Prostate gland (tissue), 2 donors: ENCODE data around the gene TRAF3IP1. TPM values are rescaled to one million over a fixed set of nuclear protein-coding genes. Genes with fewer than 3 reads are reported as not detected.

Experiments used
- DNase-seq: peaks from one replicate; pipeline ENCODE4 v3.0.0-alpha.2; 2019; ENCODE audit warnings: low spot score
- H3K27ac ChIP-seq, 2 donors: fragments of 200-600 bp; sonication (generic); 2 replicates each; pipeline ENCODE4 v1.5.1; 2017 to 2019
- H3K27me3 ChIP-seq: fragments of 200-600 bp; sonication (generic); replicated peaks from 2 replicates; pipeline ENCODE4 v1.5.1; 2019; ENCODE audit not compliant: insufficient read depth
- H3K36me3 ChIP-seq, 2 donors: fragments of 200-600 bp; sonication (generic); 1 replicate in 1 of 2; 2 replicates in 1 of 2; pipeline versions ENCODE4 v1.5.1 to v1.8.1; 2017 to 2019
- H3K4me1 ChIP-seq: fragments of 200-600 bp; sonication (generic); replicated peaks from 2 replicates; pipeline ENCODE4 v1.5.1; 2019
- H3K4me3 ChIP-seq, 2 donors: fragments of 200-600 bp; sonication (generic); 2 replicates each; pipeline ENCODE4 v1.5.1; 2017 to 2019
- H3K9me3 ChIP-seq: fragments of 200-600 bp; sonication (generic); 2 replicates; pipeline ENCODE4 v1.5.1; 2017
- CTCF ChIP-seq, 4 experiments: fragments of 200-600 bp in 2 of 4; fragments of 450-650 bp in 2 of 4; sonication (generic) in 2 of 4; IDR thresholded peaks; 1 replicate in 3 of 4; 2 replicates in 1 of 4; pipeline ENCODE4 v1.5.1; 2016 to 2019; ENCODE audit warnings: antibody characterized with exemption in 4 of 4, mild to moderate bottlenecking in 2 of 4, moderate library complexity in 2 of 4
- POLR2A ChIP-seq: fragments of 450-650 bp; IDR thresholded peaks from one replicate; pipeline ENCODE4 v1.6.1; 2016; ENCODE audit warnings: antibody characterized with exemption, mild to moderate bottlenecking
- POLR2AphosphoS5 ChIP-seq: sonication (generic); formaldehyde crosslinking; IDR thresholded peaks from one replicate; pipeline ENCODE4 v1.6.1; 2017; ENCODE audit warnings: antibody characterized with exemption
- WGBS: methylation state at CpG from one replicate; pipeline ENCODE4 v1.1.5; 2018; 5-methylcytosine and 5-hydroxymethylcytosine counted together
- intact Hi-C: fragments of 100-400 bp; cut with DNase I; formaldehyde crosslinking; loops from one replicate; pipeline ENCODE4 v1.14.2; 2022
- total RNA-seq, 2 donors: library from RNA; depleted of rRNA; stranded (reverse); fragments of >200 nt; gene quantifications; one replicate each; pipeline ENCODE4 v1.1.0, GENCODE V29; 2016

The TRAF3IP1 gene
- total RNA-seq, 2 donors from 2014 or later = 14.4 to 18.5 TPM

GRCh38 chr2:238285653-238286082 is 34.6 kb upstream of the TRAF3IP1 start:
- H3K4me3 ChIP-seq = no peak overlapping the region
- H3K36me3 ChIP-seq = no peaks in the 10 kb centered on the region
- intact Hi-C loops = loop anchor here (5.0 kb wide), 1 partner anchor 442 kb away; no protein-coding TSS in a partner anchor
- DNase-seq = peak; percentile 94
- no peaks in the 10 kb centered on the region for H3K27me3 ChIP-seq
- H3K4me1 ChIP-seq = peaks cover 51% of the 10 kb centered on the region
- H3K9me3 ChIP-seq = no peaks in the 10 kb centered on the region
- 11% methylated on average over 7 of the region's 7 CpGs for WGBS
- H3K27ac ChIP-seq = peak overlapping the region; percentile 95 to 96
- peak; percentile 9 for TF ChIP-seq POLR2A
- TF ChIP-seq CTCF (IDR thresholded peaks at IDR 0.05) = peak in 2 of 4 experiments; percentile 26 to 44
- peak; percentile 96 for TF ChIP-seq POLR2AphosphoS5

- Histone ChIP-seq H3K27me3 (no peaks in the 10 kb centered on the region), H3K27ac (peak overlapping the region; percentile 95 to 96), H3K4me3 (no peak overlapping the region), H3K9me3 (no peaks in the 10 kb centered on the region), H3K4me1 (peaks cover 51% of the 10 kb centered on the region), H3K36me3 (no peaks in the 10 kb centered on the region)
- no peak for DNase-seq
- intact Hi-C loops = loop anchor here (5.0 kb wide), 1 partner anchor 441 kb away; no protein-coding TSS in a partner anchor
- no peak for TF ChIP-seq CTCF (IDR thresholded peaks at IDR 0.05)
- no peak for TF ChIP-seq POLR2A
- no peak for TF ChIP-seq POLR2AphosphoS5
- WGBS = 27% methylated on average over 7 of the region's 7 CpGs
Observed at GRCh38 chr2:238286095-238286494, 34.2 kb upstream of the TRAF3IP1 start.

DNA sequence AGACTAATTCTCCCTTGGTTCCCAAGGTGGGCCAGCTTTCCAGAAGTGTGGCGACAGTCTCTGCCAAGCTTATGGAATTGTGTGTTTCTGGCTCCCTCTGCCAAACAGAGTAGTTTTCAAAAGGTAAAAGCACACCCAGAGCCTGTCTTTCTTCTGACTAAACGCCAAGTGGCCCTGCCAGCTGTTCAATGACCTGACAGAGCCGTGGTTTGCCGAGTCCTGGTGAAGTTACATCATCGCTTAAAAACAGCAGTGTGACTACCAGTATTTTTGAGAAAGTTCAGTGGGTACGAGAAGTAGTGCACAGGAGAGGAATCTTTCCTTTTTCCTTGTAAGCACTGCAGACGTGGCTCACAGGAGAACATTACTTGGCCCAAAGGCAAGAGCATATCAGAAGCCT is 33.8 kb upstream of the TRAF3IP1 start:
- Histone ChIP-seq H3K36me3 (no peaks in the 10 kb centered on the region), H3K4me1 (peaks cover 51% of the 10 kb centered on the region), H3K9me3 (no peaks in the 10 kb centered on the region), H3K27ac (peak overlapping the region; percentile 95 to 96), H3K27me3 (no peaks in the 10 kb centered on the region), H3K4me3 (no peak overlapping the region)
- intact Hi-C loops = loop anchor here (5.0 kb wide), 1 partner anchor 441 kb away; no protein-coding TSS in a partner anchor
- TF ChIP-seq CTCF (IDR thresholded peaks at IDR 0.05) (peak in 1 of 4 experiments; percentile 8), POLR2A (peak; percentile 25), POLR2AphosphoS5 (peak; percentile 70)
- DNase-seq = peak; percentile 82
- 9% methylated on average over 7 of the region's 7 CpGs for WGBS

DNA sequence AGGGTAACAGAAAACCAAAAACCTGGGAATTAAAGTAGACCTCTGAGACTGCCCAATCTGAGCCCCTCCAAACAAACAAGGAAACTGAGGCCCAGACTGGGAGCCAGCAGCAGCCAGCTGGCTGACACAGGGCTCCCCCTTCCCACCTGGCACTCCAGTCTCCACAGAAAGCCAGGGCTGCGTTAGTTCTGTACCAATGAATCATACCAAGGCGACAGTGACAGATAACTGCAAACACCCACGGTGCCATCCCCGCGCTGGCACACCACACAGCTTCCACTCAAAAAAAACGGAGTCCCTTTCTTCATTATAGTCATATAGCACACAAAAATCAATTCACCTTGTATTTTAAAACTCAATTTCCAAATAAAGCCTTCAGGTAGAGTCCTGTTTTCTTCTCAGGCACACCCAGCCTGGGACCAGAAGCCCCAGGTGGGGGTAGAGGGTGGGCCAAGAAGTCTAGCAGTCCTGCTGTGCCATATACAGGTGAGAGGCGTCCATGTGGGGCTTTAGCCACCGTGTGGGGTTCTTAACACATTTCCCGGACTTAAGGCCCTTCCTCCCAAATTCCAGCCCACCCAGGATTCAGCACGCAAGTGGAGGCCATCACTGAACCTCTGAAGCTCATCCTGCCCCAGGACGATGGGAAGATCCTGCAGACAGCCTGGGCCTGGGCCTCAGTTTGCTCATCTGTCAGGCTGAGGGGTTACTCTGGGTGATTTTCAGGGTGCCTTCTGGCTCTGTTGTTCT is 33.2 kb upstream of the TRAF3IP1 start:
- 29% methylated on average over 11 of the region's 11 CpGs for WGBS
- DNase-seq = peak; percentile 46
- Histone ChIP-seq H3K27ac (peak overlapping the region; percentile 95 to 96), H3K9me3 (no peaks in the 10 kb centered on the region), H3K4me3 (peak overlapping the region; percentile 72 to 83), H3K36me3 (no peaks in the 10 kb centered on the region), H3K27me3 (no peaks in the 10 kb centered on the region), H3K4me1 (peaks cover 51% of the 10 kb centered on the region)
- intact Hi-C loops = loop anchor here (5.0 kb wide), 1 partner anchor 440 kb away; no protein-coding TSS in a partner anchor
- TF ChIP-seq POLR2AphosphoS5 (no peak), POLR2A (no peak), CTCF (IDR thresholded peaks at IDR 0.05) (no peak)
